Measurements from ENCODE around the gene MARS1.
"Not testable (repeated sequence)": the region's sequence is repeated elsewhere in the genome, so short reads cannot be mapped to it uniquely, and the experiment has no call there.

The MARS1 gene

DNA sequence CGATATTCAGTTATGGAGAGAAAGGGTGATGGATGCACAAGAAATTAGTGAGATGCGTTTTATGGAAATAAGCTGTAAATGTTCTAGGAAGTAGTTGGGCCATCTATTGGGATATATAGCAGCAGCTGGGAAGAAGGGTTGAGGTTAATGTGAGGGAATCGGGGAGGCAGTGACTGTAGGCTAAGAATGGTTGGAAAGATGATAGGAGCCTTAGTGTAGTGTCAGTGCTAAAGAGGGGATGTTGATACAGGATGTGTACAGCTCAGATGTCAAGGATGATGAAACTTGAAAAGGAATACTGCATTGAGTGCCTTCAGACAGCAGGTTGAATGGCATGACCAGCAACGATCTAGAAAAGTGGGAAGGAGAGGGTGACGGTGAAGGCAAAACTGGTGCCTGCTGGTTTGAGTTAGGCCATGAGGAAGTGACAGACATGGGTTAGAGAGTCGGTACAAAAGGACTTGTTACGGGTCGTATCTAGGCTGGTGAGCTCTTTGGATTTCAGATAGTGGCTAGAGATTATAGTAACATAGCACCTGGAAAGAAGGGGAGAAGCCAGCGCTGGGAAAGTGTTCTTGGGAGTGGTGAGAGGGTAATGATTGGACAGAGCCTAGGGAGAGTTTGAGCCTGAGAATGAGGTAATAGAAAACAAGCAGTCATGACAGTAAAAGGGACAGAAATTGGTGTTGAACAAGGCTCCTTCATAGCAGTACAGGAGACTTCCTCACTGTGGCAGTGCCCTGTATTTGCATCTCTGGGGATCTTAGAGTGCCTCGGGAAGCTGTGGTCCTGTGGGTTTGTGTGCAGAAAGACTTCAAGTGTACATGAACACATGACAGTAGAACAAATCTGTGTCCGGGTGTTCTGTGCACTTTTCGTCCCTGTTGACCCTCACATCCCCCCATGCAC lies 9.6 kb downstream of the MARS1 start:
- H3K4me3 ChIP-seq (ENCODE audit: low read depth, low read length), result no peak overlapping the region
- no peak for DNase-seq (ENCODE audit: low read depth)
- in situ Hi-C loops (cut with HindIII; ENCODE audit: low sequenced_read_pairs), result no loop called here
- TF ChIP-seq, protein P1, sequence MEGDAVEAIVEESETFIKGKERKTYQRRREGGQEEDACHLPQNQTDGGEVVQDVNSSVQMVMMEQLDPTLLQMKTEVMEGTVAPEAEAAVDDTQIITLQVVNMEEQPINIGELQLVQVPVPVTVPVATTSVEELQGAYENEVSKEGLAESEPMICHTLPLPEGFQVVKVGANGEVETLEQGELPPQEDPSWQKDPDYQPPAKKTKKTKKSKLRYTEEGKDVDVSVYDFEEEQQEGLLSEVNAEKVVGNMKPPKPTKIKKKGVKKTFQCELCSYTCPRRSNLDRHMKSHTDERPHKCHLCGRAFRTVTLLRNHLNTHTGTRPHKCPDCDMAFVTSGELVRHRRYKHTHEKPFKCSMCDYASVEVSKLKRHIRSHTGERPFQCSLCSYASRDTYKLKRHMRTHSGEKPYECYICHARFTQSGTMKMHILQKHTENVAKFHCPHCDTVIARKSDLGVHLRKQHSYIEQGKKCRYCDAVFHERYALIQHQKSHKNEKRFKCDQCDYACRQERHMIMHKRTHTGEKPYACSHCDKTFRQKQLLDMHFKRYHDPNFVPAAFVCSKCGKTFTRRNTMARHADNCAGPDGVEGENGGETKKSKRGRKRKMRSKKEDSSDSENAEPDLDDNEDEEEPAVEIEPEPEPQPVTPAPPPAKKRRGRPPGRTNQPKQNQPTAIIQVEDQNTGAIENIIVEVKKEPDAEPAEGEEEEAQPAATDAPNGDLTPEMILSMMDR (IDR thresholded peaks at IDR 0.05; ENCODE audit: low read depth, low read length, missing control alignments), result no peak

DNA sequence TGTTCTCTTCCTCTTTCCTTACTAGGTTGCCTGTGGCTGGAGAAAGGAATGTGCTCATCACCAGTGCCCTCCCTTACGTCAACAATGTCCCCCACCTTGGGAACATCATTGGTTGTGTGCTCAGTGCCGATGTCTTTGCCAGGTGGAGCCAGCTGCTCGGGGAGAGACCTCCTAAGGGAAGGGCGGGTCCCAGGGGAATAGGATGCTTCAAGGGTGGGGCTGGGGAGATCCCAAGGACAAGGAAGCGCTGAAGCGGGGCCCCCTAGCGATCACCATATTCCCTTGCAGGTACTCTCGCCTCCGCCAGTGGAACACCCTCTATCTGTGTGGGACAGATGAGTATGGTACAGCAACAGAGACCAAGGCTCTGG lies 10.2 kb downstream of the MARS1 start:
- in situ Hi-C loops (cut with HindIII; ENCODE audit: low sequenced_read_pairs), result no loop called here
- TF ChIP-seq, protein P1 (IDR thresholded peaks at IDR 0.05; ENCODE audit: low read depth, low read length, missing control alignments), result no peak
- no peak overlapping the region for H3K4me3 ChIP-seq (ENCODE audit: low read depth, low read length)
- no peak for DNase-seq (ENCODE audit: low read depth)

DNA sequence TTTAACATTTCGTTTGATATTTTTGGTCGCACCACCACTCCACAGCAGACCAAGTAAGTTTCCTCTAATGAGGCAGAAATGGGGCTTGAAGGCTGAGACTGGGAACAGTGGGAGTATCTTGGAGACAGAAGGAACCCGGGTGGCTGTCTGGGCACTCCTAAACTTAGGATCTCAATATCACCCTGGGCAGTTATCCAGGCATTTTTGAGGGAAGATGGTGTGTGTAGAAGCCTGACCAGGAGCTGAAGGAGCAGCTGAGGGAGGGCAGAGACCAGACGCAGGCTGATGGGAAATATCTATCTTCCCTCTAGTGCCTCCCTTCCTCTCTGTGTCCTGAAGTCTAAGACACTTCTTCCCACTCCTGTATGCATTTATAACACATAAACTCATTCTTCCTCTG lies 10.7 kb downstream of the MARS1 start:
- DNase-seq (ENCODE audit: low read depth), result no peak
- in situ Hi-C loops (cut with HindIII; ENCODE audit: low sequenced_read_pairs), result no loop called here
- H3K4me3 ChIP-seq (ENCODE audit: low read depth, low read length), result no peak overlapping the region
- TF ChIP-seq, protein P1 (IDR thresholded peaks at IDR 0.05; ENCODE audit: low read depth, low read length, missing control alignments), result no peak

DNA sequence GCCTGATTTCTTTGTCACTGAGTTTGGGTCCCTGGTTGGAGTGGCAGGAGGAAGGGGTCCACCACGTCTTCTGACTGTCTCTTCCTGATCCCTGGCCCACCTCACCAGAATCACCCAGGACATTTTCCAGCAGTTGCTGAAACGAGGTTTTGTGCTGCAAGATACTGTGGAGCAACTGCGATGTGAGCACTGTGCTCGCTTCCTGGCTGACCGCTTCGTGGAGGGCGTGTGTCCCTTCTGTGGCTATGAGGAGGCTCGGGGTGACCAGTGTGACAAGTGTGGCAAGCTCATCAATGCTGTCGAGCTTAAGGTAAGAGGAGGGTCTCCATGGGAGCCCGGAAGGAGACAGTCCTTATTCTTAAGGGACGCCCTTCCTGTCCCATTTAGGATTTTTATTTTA lies 12.3 kb downstream of the MARS1 start:
- in situ Hi-C loops (cut with HindIII; ENCODE audit: low sequenced_read_pairs), result no loop called here
- no peak overlapping the region for H3K4me3 ChIP-seq (ENCODE audit: low read depth, low read length)
- DNase-seq (ENCODE audit: low read depth), result no peak
- TF ChIP-seq, protein P1 (IDR thresholded peaks at IDR 0.05; ENCODE audit: low read depth, low read length, missing control alignments), result no peak

DNA sequence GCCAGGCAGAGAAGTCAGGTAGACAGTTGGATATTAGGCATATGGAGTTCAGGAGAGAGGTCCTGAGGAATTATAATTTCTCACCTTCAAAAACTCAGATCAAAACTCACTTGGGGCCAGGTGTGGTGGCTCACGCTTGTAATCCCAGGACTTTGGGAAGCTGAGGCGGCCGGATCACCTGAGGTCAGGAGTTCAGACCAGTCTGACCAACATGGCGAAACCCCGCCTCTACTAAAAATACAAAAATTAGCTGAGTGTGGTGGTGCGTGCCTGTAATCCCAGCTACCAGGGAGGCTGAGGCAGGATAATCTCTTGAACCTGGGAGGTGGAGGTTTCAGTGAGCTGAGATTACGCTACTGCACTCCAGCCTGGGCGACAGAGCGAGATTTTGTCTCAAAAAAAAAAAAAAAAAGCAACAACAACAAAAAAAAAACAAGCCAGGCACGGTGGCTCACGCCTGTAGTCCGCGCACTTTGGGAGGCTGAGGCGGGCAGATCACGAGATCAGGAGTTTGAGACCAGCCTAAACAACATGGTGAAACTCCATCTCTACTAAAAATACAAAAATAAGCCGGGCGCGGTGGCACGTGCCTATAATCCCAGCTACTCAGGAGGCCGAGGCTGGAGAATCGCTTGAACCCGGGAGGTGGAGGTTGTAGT lies 14.6 kb downstream of the MARS1 start:
- in situ Hi-C loops (cut with HindIII; ENCODE audit: low sequenced_read_pairs), result not testable (repeated sequence)

DNA sequence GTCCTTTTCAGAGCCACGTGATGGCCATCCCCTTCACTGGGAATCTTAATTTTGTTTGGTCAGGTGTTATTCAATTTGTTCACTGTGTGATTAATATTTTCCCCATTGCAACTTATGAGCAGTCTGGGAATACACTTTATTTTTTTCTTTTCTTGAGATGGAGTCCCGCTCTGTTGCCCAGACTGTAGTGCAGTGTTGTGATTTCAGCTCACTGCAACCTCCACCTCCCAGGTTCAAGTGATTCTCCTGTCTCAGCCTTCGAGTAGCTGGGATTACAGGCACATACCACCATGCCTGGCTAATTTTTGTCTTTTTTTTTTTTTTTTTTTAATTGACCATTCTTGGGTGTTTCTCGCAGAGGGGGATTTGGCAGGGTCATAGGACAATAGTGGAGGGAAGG lies 18.7 kb downstream of the MARS1 start:
- DNase-seq (ENCODE audit: low read depth); in situ Hi-C loops (cut with HindIII; ENCODE audit: low sequenced_read_pairs); H3K4me3 ChIP-seq (ENCODE audit: low read depth, low read length): not testable (repeated sequence)

More for the DNA sequence above, 14.6 kb downstream of the MARS1 start:
- DNase-seq (ENCODE audit: low read depth); H3K4me3 ChIP-seq (ENCODE audit: low read depth, low read length): not testable (repeated sequence)

DNA sequence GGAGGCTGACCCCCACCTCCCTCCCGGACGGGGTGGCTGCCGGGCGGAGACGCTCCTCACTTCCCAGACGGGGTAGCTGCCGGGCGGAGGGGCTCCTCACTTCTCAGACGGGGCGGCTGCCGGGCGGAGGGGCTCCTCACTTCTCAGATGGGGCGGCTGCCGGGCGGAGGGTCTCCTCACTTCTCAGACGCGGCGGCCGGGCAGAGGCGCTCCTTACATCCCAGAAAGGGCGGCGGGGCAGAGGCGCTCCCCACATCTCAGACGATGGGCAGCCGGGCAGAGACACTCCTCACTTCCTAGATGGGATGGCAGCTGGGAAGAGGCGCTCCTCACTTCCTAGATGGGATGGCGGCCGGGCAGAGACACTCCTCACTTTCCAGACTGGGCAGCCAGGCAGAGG lies 19.9 kb downstream of the MARS1 start:
- DNase-seq (ENCODE audit: low read depth); in situ Hi-C loops (cut with HindIII; ENCODE audit: low sequenced_read_pairs); H3K4me3 ChIP-seq (ENCODE audit: low read depth, low read length): not testable (repeated sequence)

DNA sequence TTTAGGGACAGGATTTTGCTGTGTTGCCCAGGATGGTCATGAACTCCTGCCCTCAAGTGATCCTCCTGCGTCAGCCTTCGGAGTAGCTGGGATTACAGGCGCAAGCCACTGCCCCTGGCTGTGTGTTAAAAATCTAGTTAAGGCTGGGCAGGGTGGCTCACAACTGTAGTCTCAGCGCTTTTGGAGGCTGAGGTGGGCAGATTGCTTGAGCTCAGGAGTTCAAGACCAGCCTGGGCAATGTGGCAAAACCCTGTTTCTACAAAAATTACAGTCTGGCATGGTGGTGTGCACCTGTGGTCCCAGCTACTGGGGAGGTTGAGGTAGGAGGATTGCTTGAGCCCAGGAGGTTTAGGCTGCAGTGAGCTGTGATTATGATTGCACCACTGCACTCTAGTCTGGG lies 23.3 kb downstream of the MARS1 start:
- no peak overlapping the region for H3K4me3 ChIP-seq (ENCODE audit: low read depth, low read length)
- in situ Hi-C loops (cut with HindIII; ENCODE audit: low sequenced_read_pairs), result no loop called here
- TF ChIP-seq, protein P1 (IDR thresholded peaks at IDR 0.05; ENCODE audit: low read depth, low read length, missing control alignments), result no peak
- no peak for DNase-seq (ENCODE audit: low read depth)

All from astrocyte of the cerebellum (primary cell).